Osteocyte (in vitro differentiated cells): Measurements from ENCODE around the gene PCK1. TPM values are rescaled to one million over a fixed set of nuclear protein-coding genes. Genes with fewer than 3 reads are reported as not detected.

ENCODE experiments used
- DNase-seq: peaks from one replicate; pipeline ENCODE4 v3.0.0; 2021; ENCODE audit warnings: mixed read lengths; ENCODE audit not compliant: unreplicated experiment; ENCODE audit errors: extremely low spot score
- H3K27ac Mint-ChIP-seq: one replicate; pipeline ENCODE4 v1.8.0; 2021; ENCODE audit warnings: mild to moderate bottlenecking, mixed read lengths; ENCODE audit not compliant: unreplicated experiment
- H3K27me3 Mint-ChIP-seq: one replicate; pipeline ENCODE4 v1.8.0; 2021; ENCODE audit warnings: mixed read lengths; ENCODE audit not compliant: unreplicated experiment
- H3K36me3 Mint-ChIP-seq: one replicate; pipeline ENCODE4 v1.8.0; 2021; ENCODE audit warnings: mixed read lengths; ENCODE audit not compliant: unreplicated experiment
- H3K4me1 Mint-ChIP-seq: one replicate; pipeline ENCODE4 v1.8.0; 2021; ENCODE audit warnings: mixed read lengths; ENCODE audit not compliant: unreplicated experiment
- H3K4me3 Mint-ChIP-seq: one replicate; pipeline ENCODE4 v1.8.0; 2021; ENCODE audit warnings: mild to moderate bottlenecking, moderate library complexity, mixed read lengths; ENCODE audit not compliant: unreplicated experiment
- H3K9me3 Mint-ChIP-seq: one replicate; pipeline ENCODE4 v1.8.0; 2021; ENCODE audit warnings: mixed read lengths; ENCODE audit not compliant: unreplicated experiment
- total RNA-seq: library from RNA; stranded (reverse); gene quantifications from 2 replicates; pipeline ENCODE4 v1.2.1, GENCODE V29; 2021
- TF ChIP-seq, protein P1 (sequence below): fragments of 200-600 bp; sonication (generic); IDR thresholded peaks from 2 replicates; pipeline ENCODE4 v1.5.0; 2021; ENCODE audit warnings: antibody characterized with exemption, mild to moderate bottlenecking, moderate library complexity

PCK1 gene
- total RNA-seq, 1 donor from 2014 or later = not detected

GRCh38 chr20:57525328-57526086 is 35.4 kb upstream of the PCK1 start:
- no peak overlapping the region for H3K4me3 Mint-ChIP-seq
- H3K27ac Mint-ChIP-seq = no peak overlapping the region
- H3K27me3 Mint-ChIP-seq = peaks cover 8% of the 10 kb centered on the region
- H3K4me1 Mint-ChIP-seq = no peaks in the 10 kb centered on the region
- H3K36me3 Mint-ChIP-seq = no peaks in the 10 kb centered on the region
- TF ChIP-seq, protein P1, sequence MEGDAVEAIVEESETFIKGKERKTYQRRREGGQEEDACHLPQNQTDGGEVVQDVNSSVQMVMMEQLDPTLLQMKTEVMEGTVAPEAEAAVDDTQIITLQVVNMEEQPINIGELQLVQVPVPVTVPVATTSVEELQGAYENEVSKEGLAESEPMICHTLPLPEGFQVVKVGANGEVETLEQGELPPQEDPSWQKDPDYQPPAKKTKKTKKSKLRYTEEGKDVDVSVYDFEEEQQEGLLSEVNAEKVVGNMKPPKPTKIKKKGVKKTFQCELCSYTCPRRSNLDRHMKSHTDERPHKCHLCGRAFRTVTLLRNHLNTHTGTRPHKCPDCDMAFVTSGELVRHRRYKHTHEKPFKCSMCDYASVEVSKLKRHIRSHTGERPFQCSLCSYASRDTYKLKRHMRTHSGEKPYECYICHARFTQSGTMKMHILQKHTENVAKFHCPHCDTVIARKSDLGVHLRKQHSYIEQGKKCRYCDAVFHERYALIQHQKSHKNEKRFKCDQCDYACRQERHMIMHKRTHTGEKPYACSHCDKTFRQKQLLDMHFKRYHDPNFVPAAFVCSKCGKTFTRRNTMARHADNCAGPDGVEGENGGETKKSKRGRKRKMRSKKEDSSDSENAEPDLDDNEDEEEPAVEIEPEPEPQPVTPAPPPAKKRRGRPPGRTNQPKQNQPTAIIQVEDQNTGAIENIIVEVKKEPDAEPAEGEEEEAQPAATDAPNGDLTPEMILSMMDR = no peak
- no peaks in the 10 kb centered on the region for H3K9me3 Mint-ChIP-seq
- no peak for DNase-seq

DNA sequence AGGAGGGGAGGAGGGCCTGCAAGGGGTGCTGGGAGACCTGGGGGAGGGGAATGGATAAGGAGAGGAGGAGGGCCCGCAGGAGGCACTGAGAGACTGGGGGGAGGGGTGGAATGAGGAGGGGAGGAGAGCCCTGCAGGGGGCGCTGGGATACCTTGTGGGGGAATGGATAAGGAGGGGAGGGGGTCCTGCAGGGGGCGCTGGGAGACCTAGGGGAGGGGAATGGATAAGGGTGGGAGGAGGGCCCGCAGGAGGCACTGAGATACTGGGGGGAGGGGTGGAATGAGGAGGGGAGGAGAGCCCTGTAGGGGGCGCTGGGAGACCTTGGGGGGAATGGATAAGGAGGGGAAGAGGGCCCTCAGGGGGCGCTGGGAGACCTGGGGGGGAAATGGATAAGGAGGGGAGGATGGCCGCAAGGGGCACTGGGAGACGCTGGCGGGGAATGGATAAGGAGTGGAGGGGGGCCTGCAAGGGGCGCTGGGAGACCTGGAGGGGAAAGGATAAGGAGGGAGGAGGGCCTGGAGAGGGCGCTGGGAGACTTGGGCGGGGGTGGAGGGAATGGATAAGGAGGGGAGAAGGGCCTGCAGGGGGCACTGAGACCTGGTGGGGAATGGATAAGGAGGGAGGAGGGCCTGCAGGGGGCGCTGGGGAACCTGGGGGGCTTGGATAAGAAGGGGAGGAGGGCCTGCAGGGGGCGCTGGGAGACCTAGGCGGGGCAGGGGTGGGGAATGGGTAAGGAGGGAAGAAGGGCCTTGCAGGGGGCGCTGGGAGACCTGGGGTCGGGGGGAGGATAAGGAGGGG is 34.6 kb upstream of the PCK1 start:
- Mint-ChIP-seq H3K36me3 (no peaks in the 10 kb centered on the region), H3K27me3 (peaks cover 9% of the 10 kb centered on the region), H3K4me3 (no peak overlapping the region), H3K27ac (no peak overlapping the region), H3K4me1 (no peaks in the 10 kb centered on the region), H3K9me3 (no peaks in the 10 kb centered on the region)
- no peak for DNase-seq
- TF ChIP-seq, protein P1 = no peak

- H3K4me1 Mint-ChIP-seq = no peaks in the 10 kb centered on the region
- no peaks in the 10 kb centered on the region for H3K36me3 Mint-ChIP-seq
- DNase-seq = no peak
- no peak overlapping the region for H3K27ac Mint-ChIP-seq
- TF ChIP-seq, protein P1 = no peak
- H3K9me3 Mint-ChIP-seq = no peaks in the 10 kb centered on the region
- H3K4me3 Mint-ChIP-seq = no peak overlapping the region
- H3K27me3 Mint-ChIP-seq = peaks cover 12% of the 10 kb centered on the region
These were observed 33.9 kb upstream of the PCK1 start for GRCh38 chr20:57526885-57527460.

GRCh38 chr20:57527728-57528127 is 33.2 kb upstream of the PCK1 start:
- H3K4me3 Mint-ChIP-seq = no peak overlapping the region
- DNase-seq = no peak
- H3K27me3 Mint-ChIP-seq = peaks cover 19% of the 10 kb centered on the region
- no peaks in the 10 kb centered on the region for H3K4me1 Mint-ChIP-seq
- H3K9me3 Mint-ChIP-seq = no peaks in the 10 kb centered on the region
- H3K36me3 Mint-ChIP-seq = no peaks in the 10 kb centered on the region
- TF ChIP-seq, protein P1 = no peak
- no peak overlapping the region for H3K27ac Mint-ChIP-seq

DNA sequence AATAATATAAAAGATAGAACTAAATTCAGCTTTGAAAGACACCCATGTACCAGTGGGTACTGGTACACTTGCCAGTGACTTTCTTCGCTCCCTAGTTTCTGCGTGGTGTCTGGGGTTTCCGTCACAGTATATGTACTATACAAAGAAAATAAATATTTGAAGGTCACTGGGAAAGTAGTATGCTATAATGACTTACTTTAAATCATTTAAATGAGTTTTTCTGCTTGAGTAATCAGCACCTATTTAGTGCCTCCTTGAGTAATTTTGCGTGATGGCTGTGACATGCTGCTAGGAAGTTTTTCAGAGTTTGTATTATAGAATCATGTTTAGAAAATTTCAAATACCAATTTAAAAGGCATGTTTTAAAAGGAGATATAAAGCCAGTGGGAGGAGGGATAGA is 32.8 kb upstream of the PCK1 start:
- no peaks in the 10 kb centered on the region for H3K9me3 Mint-ChIP-seq
- DNase-seq = no peak
- peaks cover 21% of the 10 kb centered on the region for H3K27me3 Mint-ChIP-seq
- no peaks in the 10 kb centered on the region for H3K36me3 Mint-ChIP-seq
- H3K4me1 Mint-ChIP-seq = no peaks in the 10 kb centered on the region
- TF ChIP-seq, protein P1 = no peak
- no peak overlapping the region for H3K4me3 Mint-ChIP-seq
- no peak overlapping the region for H3K27ac Mint-ChIP-seq
